Skeletal muscle satellite cell (primary cell): ENCODE results near the gene GNLY.

ENCODE experiments used
- H3K27me3 ChIP-seq: 2 replicates; pipeline ENCODE4 v1.7.0; 2013; ENCODE audit warnings: low read length; ENCODE audit not compliant: control insufficient read depth, insufficient read depth
- H3K36me3 ChIP-seq: 2 replicates; pipeline ENCODE4 v1.7.0; 2013; ENCODE audit warnings: mild to moderate bottlenecking, control low read depth, low read length; ENCODE audit not compliant: insufficient read depth
- H3K4me1 ChIP-seq: 2 replicates; pipeline ENCODE4 v1.7.0; 2013; ENCODE audit warnings: low read length; ENCODE audit not compliant: control insufficient read depth, insufficient read depth
- H3K4me2 ChIP-seq: 2 replicates; pipeline ENCODE4 v1.7.0; 2013; ENCODE audit warnings: mild to moderate bottlenecking, low read length
- H3K4me3 ChIP-seq: 2 replicates; pipeline ENCODE4 v1.7.0; 2013; ENCODE audit warnings: low read length
- H3K9ac ChIP-seq: 2 replicates; pipeline ENCODE4 v1.7.0; 2013; ENCODE audit warnings: mild to moderate bottlenecking, low read depth, low read length, moderate library complexity
- H3K9me3 ChIP-seq: replicated peaks from 2 replicates; pipeline ENCODE4 v1.7.0; 2013; ENCODE audit warnings: mild to moderate bottlenecking, control low read depth, low read length

The GNLY gene

DNA sequence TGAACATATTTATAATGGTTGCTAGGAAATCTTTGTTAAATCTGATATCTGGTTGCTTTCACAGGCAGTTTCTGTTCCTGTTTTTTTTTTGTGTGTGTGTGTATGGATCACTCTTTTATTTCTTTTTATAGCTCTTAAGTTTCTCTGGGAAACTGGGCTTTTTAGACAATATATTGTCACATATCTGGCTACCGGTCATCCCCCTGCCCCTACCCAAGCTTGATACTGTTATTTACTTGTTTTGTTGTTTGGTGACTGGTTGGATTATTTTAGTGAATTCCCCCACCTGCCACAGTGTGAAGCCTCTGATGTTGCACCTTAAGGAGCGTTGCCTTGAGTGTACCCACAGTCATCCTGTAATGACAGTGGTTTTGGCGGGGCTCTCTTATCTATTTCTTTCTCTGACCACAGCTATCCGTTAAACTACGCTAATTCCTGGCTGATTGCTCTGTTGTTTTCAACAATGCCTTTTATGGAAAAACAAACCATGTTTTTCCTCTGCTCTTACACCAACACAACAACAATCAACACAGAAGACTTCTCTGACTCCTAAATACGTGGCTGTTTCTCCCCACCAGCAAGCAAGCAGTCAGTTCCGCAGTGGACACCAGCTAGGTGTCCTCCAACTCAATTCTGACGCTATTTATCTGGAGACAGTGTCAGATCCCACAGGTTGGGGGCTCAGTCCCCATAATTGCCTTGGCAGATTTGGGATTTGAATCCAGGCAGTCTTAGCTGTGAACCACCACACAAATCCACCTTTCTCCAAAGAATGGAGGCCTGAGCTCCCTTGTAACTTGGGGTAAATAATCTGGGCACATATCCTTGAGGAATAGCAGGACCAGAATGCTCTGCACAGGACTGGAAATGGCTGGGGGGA lies 10.9 kb downstream of the GNLY start:
- H3K4me1 ChIP-seq = peaks cover 61% of the 10 kb centered on the region
- H3K36me3 ChIP-seq = no peaks in the 10 kb centered on the region
- peak overlapping the region; percentile 30 for H3K4me2 ChIP-seq
- no peak overlapping the region for H3K4me3 ChIP-seq
- no peaks in the 10 kb centered on the region for H3K9me3 ChIP-seq
- H3K9ac ChIP-seq = peak overlapping the region; percentile 29
- H3K27me3 ChIP-seq = no peaks in the 10 kb centered on the region

DNA sequence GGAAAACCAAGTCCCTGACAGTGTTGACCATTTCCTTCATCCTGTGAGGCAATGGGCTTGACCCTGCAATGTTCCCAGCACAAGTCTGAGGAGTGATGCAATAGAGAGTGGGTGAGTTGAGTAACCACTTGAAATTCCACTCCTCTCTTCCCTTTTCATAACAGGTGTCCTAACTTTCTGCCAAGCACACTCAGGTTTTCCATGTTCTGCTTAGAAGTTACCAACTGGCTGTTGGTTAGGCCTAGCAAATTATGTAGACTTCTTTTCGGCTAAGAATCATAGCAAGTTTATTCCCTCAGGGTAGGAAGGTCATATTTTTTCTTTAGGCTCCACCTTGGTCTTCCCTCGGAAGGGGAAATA lies 11.5 kb downstream of the GNLY start:
- H3K27me3 ChIP-seq = no peaks in the 10 kb centered on the region
- H3K9me3 ChIP-seq = no peaks in the 10 kb centered on the region
- peaks cover 65% of the 10 kb centered on the region for H3K4me1 ChIP-seq
- no peak overlapping the region for H3K4me3 ChIP-seq
- H3K36me3 ChIP-seq = no peaks in the 10 kb centered on the region
- H3K9ac ChIP-seq = no peak overlapping the region
- peak overlapping the region; percentile 30 for H3K4me2 ChIP-seq

GRCh38 chr2:85706063-85706462 lies 11.9 kb downstream of the GNLY start:
- Histone ChIP-seq H3K4me2 (no peak overlapping the region), H3K36me3 (no peaks in the 10 kb centered on the region), H3K27me3 (no peaks in the 10 kb centered on the region), H3K4me1 (peaks cover 68% of the 10 kb centered on the region), H3K4me3 (no peak overlapping the region), H3K9me3 (no peaks in the 10 kb centered on the region), H3K9ac (no peak overlapping the region)

GRCh38 chr2:85706599-85707296 lies 12.6 kb downstream of the GNLY start:
- H3K4me1 ChIP-seq = peaks cover 67% of the 10 kb centered on the region
- no peaks in the 10 kb centered on the region for H3K9me3 ChIP-seq
- H3K36me3 ChIP-seq = no peaks in the 10 kb centered on the region
- H3K4me2 ChIP-seq = no peak overlapping the region
- no peak overlapping the region for H3K4me3 ChIP-seq
- H3K27me3 ChIP-seq = no peaks in the 10 kb centered on the region
- no peak overlapping the region for H3K9ac ChIP-seq

DNA sequence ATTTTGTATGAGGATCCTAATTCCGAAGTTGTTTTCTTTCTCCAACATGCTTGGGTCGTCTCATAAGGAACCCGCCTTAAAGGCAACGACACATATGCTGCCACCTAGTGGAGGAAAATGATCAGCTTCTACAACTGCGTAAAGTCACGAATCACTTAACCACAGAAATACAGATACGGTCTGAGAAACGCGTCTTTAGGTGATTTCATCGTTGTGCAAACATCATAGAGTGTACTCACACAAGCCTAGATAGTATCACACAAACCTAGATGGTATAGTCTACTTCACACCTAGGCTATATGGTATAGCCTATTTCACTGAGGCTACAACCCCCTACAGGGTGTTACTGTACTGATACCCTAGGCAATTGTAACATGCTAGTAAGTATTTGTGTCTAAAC lies 13.1 kb downstream of the GNLY start:
- H3K4me3 ChIP-seq = no peak overlapping the region
- peaks cover 62% of the 10 kb centered on the region for H3K4me1 ChIP-seq
- H3K27me3 ChIP-seq = no peaks in the 10 kb centered on the region
- no peak overlapping the region for H3K4me2 ChIP-seq
- H3K36me3 ChIP-seq = no peaks in the 10 kb centered on the region
- H3K9me3 ChIP-seq = no peaks in the 10 kb centered on the region
- no peak overlapping the region for H3K9ac ChIP-seq

- no peaks in the 10 kb centered on the region for H3K27me3 ChIP-seq
- no peak overlapping the region for H3K4me3 ChIP-seq
- H3K9ac ChIP-seq = no peak overlapping the region
- peak overlapping the region; percentile 22 for H3K4me2 ChIP-seq
- H3K9me3 ChIP-seq = no peaks in the 10 kb centered on the region
- H3K36me3 ChIP-seq = no peaks in the 10 kb centered on the region
- H3K4me1 ChIP-seq = peaks cover 64% of the 10 kb centered on the region
Observed at GRCh38 chr2:85708641-85709040, 14.5 kb downstream of the GNLY start.

DNA sequence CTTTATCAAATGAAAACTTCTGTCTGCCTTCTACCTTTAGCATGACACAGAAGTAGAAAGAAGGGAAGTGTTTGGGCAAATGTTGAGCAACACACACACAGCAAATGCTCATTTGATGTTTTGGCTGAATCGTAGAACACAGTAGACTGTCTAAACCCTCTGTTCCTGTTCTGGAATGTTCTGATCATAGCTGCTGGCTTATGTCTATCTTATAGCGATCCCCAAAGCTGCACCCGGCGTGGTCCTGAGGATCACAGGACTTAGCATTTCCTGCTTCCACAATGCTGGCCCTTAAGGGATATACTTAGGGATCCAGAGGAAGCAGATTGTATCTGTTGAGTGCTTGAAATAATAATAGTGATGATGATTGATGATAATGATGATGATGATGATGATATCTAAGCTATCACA lies 15.2 kb downstream of the GNLY start:
- no peak overlapping the region for H3K4me2 ChIP-seq
- H3K36me3 ChIP-seq = no peaks in the 10 kb centered on the region
- no peaks in the 10 kb centered on the region for H3K9me3 ChIP-seq
- H3K4me3 ChIP-seq = no peak overlapping the region
- H3K9ac ChIP-seq = no peak overlapping the region
- no peaks in the 10 kb centered on the region for H3K27me3 ChIP-seq
- peaks cover 67% of the 10 kb centered on the region for H3K4me1 ChIP-seq

- no peak overlapping the region for H3K4me2 ChIP-seq
- H3K27me3 ChIP-seq = no peaks in the 10 kb centered on the region
- H3K36me3 ChIP-seq = no peaks in the 10 kb centered on the region
- H3K4me1 ChIP-seq = peaks cover 54% of the 10 kb centered on the region
- H3K9me3 ChIP-seq = no peaks in the 10 kb centered on the region
- no peak overlapping the region for H3K9ac ChIP-seq
- no peak overlapping the region for H3K4me3 ChIP-seq
Observed at GRCh38 chr2:85710687-85711577, 16.8 kb downstream of the GNLY start.

DNA sequence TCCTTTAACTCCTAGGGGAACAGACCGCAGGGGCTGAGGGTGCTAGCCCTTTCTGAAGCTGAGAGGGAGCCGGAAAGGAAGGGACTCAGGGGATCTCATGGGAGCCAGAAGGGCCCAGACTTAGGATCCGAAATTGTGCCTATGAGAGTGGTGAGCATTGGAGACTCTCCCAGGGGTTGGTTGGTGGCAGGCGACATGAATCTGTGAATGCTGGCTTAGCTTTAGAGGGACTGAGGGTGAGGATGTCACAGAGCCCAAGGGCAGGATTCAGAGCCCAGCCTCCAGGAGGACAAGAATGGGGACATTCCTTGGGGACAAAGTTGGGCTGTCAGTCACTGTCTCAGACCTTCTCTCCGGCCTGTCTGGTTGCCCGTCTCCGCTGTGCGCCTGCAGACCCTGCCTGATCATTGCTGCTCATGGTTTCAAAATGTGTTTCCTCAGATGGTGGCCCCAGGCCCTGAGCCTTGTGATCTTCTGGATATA lies 17.5 kb downstream of the GNLY start:
- Histone ChIP-seq H3K4me1 (peaks cover 48% of the 10 kb centered on the region), H3K9ac (no peak overlapping the region), H3K27me3 (no peaks in the 10 kb centered on the region), H3K9me3 (no peaks in the 10 kb centered on the region), H3K4me2 (no peak overlapping the region), H3K36me3 (no peaks in the 10 kb centered on the region), H3K4me3 (no peak overlapping the region)

GRCh38 chr2:85712336-85712735 lies 18.2 kb downstream of the GNLY start:
- Histone ChIP-seq H3K9me3 (no peaks in the 10 kb centered on the region), H3K36me3 (no peaks in the 10 kb centered on the region), H3K9ac (no peak overlapping the region), H3K4me2 (no peak overlapping the region), H3K4me1 (peaks cover 42% of the 10 kb centered on the region), H3K27me3 (no peaks in the 10 kb centered on the region), H3K4me3 (no peak overlapping the region)
